HG02885 (cell line): Measurements from ENCODE around the gene LMBR1L.

Experiments
- ATAC-seq: cut with Tn5 transposase; IDR thresholded peaks from one replicate; pipeline ENCODE4 v1.9.1; 2021; ENCODE audit warnings: mild to moderate bottlenecking; ENCODE audit not compliant: unreplicated experiment, poor library complexity

Gene LMBR1L

GRCh38 chr12:49126852-49127763, 16.5 kb upstream of the LMBR1L start:
- ATAC-seq = no peak

GRCh38 chr12:49121047-49121696, 10.5 kb upstream of the LMBR1L start:
- ATAC-seq = no peak

- no peak for ATAC-seq
These were observed 559 bp upstream of the LMBR1L start for GRCh38 chr12:49111206-49111605.

GRCh38 chr12:49109641-49110463, 795 bp downstream of the LMBR1L start:
- ATAC-seq = no peak

DNA sequence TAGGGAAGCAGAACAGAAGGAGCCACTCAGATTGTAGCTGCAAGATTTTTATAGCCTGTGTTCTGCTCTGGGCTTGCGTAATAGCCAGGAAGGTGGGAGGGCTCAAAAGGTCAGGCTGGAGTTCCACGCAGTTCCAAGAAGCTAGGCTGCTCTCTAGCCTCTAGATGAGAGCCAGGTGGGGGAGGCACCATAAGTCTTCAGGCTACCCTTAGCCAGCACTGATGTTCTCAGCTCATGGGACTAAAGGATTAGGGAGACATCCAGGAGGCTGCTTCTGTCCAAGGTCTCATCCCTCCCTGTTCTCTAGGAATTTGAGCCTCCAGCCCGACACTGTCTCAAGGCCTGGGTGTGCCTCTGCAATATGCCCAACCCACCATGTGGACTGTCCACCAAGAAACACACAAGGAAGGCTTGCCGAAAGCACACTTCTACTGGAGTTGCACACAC, 1.7 kb downstream of the LMBR1L start:
- ATAC-seq = no peak

GRCh38 chr12:49105504-49106084, 5.1 kb downstream of the LMBR1L start:
- ATAC-seq = no peak

DNA sequence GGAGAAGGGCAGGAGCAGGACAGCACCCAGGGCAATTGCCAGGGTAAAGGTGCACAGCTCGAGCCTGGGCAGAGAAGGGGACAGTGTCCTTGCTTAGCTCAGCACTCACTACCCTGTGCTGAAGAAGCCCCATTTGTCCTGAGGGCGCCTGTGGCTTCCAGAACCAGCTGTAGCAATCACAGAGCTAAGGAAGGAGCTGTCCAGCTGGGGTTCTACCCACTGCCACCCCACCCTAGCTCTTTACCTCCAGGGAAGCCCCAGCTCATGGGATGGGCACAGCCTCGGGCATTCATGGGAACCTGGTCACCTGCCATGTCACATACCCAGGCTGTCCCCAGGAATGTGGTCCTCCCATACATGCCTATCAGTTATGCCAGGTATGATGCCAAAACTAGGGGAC, 5.8 kb downstream of the LMBR1L start:
- no peak for ATAC-seq

DNA sequence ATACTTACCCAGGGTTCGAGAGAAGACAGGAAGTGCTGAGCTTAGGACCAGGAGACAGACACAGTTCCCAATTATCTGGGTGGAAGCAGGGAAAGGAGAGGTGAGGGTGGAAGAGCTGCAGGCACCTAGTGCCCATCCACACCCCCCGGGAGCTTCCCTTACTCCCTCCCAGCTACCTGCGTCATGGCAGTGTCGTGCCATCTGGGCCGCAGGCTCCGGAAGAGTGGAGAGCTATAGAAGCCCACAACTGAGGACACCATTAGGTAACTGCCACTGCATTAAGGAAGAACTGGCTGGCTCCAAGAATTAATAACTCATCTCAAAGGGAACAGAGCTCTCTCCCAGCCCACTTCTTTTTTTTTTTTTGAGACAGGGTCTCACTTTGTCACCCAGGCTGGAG, 10.3 kb downstream of the LMBR1L start:
- no peak for ATAC-seq

- ATAC-seq = no peak
These were observed 11.9 kb downstream of the LMBR1L start for GRCh38 chr12:49098703-49099102.

- no peak for ATAC-seq
These were observed 12.6 kb downstream of the LMBR1L start for GRCh38 chr12:49098035-49098451.

DNA sequence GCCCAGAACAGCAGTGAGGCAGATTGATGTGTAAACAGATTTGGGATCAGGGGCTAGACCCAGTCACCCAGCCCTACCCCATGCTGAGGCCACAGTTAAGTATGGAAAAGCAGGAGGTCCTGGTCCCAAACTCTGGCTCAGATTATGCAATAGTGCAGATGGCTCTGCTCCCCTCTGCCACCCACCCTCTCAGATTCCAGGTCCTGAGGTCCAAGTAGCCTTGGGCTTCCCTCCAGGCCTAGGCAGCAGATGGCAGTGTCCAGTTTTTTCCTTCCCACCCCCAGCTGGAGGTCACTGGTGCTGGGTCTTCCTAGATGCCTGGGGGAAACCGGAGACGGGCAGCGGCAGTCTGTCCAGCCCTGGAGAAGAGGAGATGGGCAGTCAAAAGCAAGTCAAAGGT, 13.3 kb downstream of the LMBR1L start:
- ATAC-seq = no peak

GRCh38 chr12:49094975-49095365, 15.7 kb downstream of the LMBR1L start:
- ATAC-seq = no peak

GRCh38 chr12:49094160-49094974, 16.3 kb downstream of the LMBR1L start, which contains the start of gene DHH:
Gene DHH (minus strand): TSS chr12:49094801. CDS start chr12:49094512, 289 bp downstream.
- no peak for ATAC-seq

GRCh38 chr12:49093792-49094159, 16.9 kb downstream of the LMBR1L start:
- no peak for ATAC-seq

DNA sequence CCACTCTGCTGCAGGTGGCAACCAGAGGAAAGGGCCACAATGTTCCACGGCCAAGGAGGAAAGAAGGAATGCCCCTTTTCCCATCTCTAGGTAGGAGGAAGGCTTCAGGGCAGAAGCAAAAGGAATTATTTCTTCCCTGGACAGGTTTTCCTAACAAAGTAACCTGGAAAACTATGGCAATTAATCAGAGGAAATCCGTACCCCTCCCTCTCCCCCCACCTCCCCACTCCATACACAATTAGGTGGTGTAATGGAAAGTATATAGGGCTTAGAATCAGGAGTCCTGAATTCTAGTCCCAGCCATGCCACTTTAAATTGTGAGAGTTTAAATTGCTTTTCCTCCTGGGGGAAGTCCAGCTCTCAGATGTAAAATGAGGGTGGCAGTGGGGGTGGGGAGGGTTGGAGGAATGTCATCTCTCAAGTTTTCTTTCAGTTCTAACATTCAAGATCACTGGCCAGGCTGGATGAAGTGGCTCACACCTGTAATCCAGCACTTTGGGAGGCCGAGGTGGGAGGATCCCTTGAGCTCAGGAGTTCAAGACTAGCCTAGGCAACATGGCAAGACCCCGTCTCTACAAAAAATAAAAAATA, 17.7 kb downstream of the LMBR1L start:
- ATAC-seq = no peak

GRCh38 chr12:49092086-49092815, 18.4 kb downstream of the LMBR1L start:
- no peak for ATAC-seq

GRCh38 chr12:49091836-49092085, 18.9 kb downstream of the LMBR1L start:
- ATAC-seq = no peak

- no peak for ATAC-seq
These were observed 19.4 kb downstream of the LMBR1L start for GRCh38 chr12:49091056-49091835.
